Karpas-422 (cell line): ENCODE results near the gene FKBP15. TPM values are rescaled to one million over a fixed set of nuclear protein-coding genes. Genes with fewer than 3 reads are reported as not detected.
A peak's percentile ranks its signal among the peaks of the same experiment; 100 is the strongest.

Experiments used
- DNase-seq: peaks from one replicate; pipeline ENCODE4 v3.0.0-alpha.2; 2015
- H2AFZ ChIP-seq: fragments of 200-600 bp; sonication (generic); 2 replicates; pipeline ENCODE4 v1.6.1; 2014; ENCODE audit warnings: antibody characterized with exemption, low read length, mixed read lengths
- H3K27ac ChIP-seq: fragments of 200-600 bp; sonication (generic); 2 replicates; pipeline ENCODE4 v1.5.1; 2014; ENCODE audit warnings: mild to moderate bottlenecking, low read length, moderate library complexity
- H3K27me3 ChIP-seq: fragments of 200-600 bp; sonication (generic); 2 replicates; pipeline ENCODE4 v1.6.1; 2014; ENCODE audit warnings: low read length, mixed read lengths
- H3K36me3 ChIP-seq: fragments of 200-600 bp; sonication (generic); 2 replicates; pipeline ENCODE4 v1.6.1; 2014; ENCODE audit warnings: low read length, mixed read lengths; ENCODE audit not compliant: insufficient read depth
- H3K4me1 ChIP-seq: fragments of 200-600 bp; sonication (generic); 2 replicates; pipeline ENCODE4 v1.6.1; 2014; ENCODE audit warnings: mild to moderate bottlenecking, low read length, mixed read lengths
- H3K4me2 ChIP-seq: fragments of 200-600 bp; sonication (generic); 2 replicates; pipeline ENCODE4 v1.6.1; 2014; ENCODE audit warnings: low read length, low read depth, mild to moderate bottlenecking; ENCODE audit not compliant: poor library complexity, severe bottlenecking
- H3K4me3 ChIP-seq: fragments of 200-600 bp; sonication (generic); 2 replicates; pipeline ENCODE4 v1.5.1; 2014; ENCODE audit warnings: mild to moderate bottlenecking, antibody characterized with exemption, low read length, mixed read lengths
- H3K79me2 ChIP-seq: fragments of 200-600 bp; sonication (generic); 2 replicates; pipeline ENCODE4 v1.6.1; 2014; ENCODE audit warnings: mild to moderate bottlenecking, low read length, mixed read lengths
- H3K9ac ChIP-seq: fragments of 200-600 bp; sonication (generic); 2 replicates; pipeline ENCODE4 v1.6.0; 2014; ENCODE audit warnings: low read length
- H3K9me2 ChIP-seq: fragments of 200-600 bp; sonication (generic), shearing (Covaris generic); replicated peaks from 2 replicates; pipeline ENCODE4 v1.6.0; 2014; ENCODE audit warnings: mild to moderate bottlenecking, low read length, moderate library complexity; ENCODE audit not compliant: insufficient read depth
- H3K9me3 ChIP-seq: fragments of 300-700, 200-600 bp; sonication (generic); 2 replicates; pipeline ENCODE4 v1.6.1; 2014; ENCODE audit warnings: low read length, mixed read lengths
- H4K20me1 ChIP-seq: fragments of 200-600 bp; sonication (generic); 2 replicates; pipeline ENCODE4 v1.6.1; 2014; ENCODE audit warnings: mild to moderate bottlenecking, antibody characterized with exemption, low read length, low read depth; ENCODE audit not compliant: insufficient read depth
- total RNA-seq: library from RNA; depleted of rRNA; stranded (reverse); fragments of >200 nt; shearing (Covaris generic); gene quantifications from 2 replicates; pipeline ENCODE4 v1.2.3, GENCODE V29; 2014; ENCODE audit warnings: low replicate concordance

The FKBP15 gene
- total RNA-seq, 1 experiment from 2014 or later, result 65.1 TPM

GRCh38 chr9:113158446-113158845 lies 62.6 kb downstream of the FKBP15 start:
- Histone ChIP-seq H3K79me2 (no peaks in the 10 kb centered on the region), H3K27ac (no peak overlapping the region)
- no peak for DNase-seq

DNA sequence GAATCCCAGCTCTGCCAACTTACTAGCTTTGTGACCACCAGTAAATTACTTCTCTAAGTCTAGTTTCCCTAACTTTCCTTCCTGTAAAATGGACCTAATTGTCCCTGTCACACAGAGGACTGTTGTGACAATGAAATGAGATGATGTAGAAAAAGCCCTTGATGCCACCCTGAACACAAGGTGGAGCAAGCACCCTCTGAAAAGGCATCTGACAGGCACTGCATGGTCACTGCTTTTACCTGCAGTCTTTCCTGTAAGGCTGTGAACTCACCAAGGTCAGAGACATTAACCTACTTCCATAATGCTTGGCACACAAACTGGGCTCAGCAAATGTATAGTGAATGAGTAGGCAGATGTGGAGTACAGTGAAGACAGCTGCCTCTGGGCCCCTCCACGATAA lies 64.2 kb downstream of the FKBP15 start:
- H3K79me2 ChIP-seq, result no peaks in the 10 kb centered on the region
- no peaks in the 10 kb centered on the region for H3K27me3 ChIP-seq
- H4K20me1 ChIP-seq, result no peaks in the 10 kb centered on the region
- no peaks in the 10 kb centered on the region for H3K9me2 ChIP-seq
- no peak overlapping the region for H3K4me3 ChIP-seq
- DNase-seq, result peak; percentile 65
- no peak overlapping the region for H3K27ac ChIP-seq
- H2AFZ ChIP-seq, result no peak overlapping the region
- H3K36me3 ChIP-seq, result peaks cover 5% of the 10 kb centered on the region; the same call in 1 of the 2 replicates
- H3K9ac ChIP-seq, result no peak overlapping the region
- no peaks in the 10 kb centered on the region for H3K9me3 ChIP-seq
- peaks cover 23% of the 10 kb centered on the region for H3K4me1 ChIP-seq
- peak overlapping the region; percentile 5 for H3K4me2 ChIP-seq

More at GRCh38 chr9:113158446-113158845, 62.6 kb downstream of the FKBP15 start:
- Histone ChIP-seq H3K27me3 (no peaks in the 10 kb centered on the region), H3K9ac (no peak overlapping the region), H3K36me3 (peaks cover 20% of the 10 kb centered on the region; the same call in 1 of the 2 replicates), H3K4me3 (no peak overlapping the region), H3K9me2 (no peaks in the 10 kb centered on the region), H3K4me1 (peaks cover 17% of the 10 kb centered on the region), H2AFZ (no peak overlapping the region), H3K4me2 (no peak overlapping the region), H3K9me3 (no peaks in the 10 kb centered on the region), H4K20me1 (no peaks in the 10 kb centered on the region)

- H4K20me1 ChIP-seq, result no peaks in the 10 kb centered on the region
- H3K36me3 ChIP-seq, result 0 out of 2 replicates have a peak, but pooled peaks cover 4% of the 10 kb centered on the region
- peaks cover 28% of the 10 kb centered on the region for H3K4me1 ChIP-seq
- peak; percentile 49 for DNase-seq
- no peaks in the 10 kb centered on the region for H3K9me2 ChIP-seq
- H3K27ac ChIP-seq, result no peak overlapping the region
- no peak overlapping the region for H3K4me3 ChIP-seq
- H3K4me2 ChIP-seq, result peak overlapping the region; percentile 5
- H3K79me2 ChIP-seq, result no peaks in the 10 kb centered on the region
- no peak overlapping the region for H3K9ac ChIP-seq
- no peaks in the 10 kb centered on the region for H3K9me3 ChIP-seq
- H2AFZ ChIP-seq, result no peak overlapping the region
- H3K27me3 ChIP-seq, result no peaks in the 10 kb centered on the region
These were observed 65.0 kb downstream of the FKBP15 start for GRCh38 chr9:113155911-113156588.

DNA sequence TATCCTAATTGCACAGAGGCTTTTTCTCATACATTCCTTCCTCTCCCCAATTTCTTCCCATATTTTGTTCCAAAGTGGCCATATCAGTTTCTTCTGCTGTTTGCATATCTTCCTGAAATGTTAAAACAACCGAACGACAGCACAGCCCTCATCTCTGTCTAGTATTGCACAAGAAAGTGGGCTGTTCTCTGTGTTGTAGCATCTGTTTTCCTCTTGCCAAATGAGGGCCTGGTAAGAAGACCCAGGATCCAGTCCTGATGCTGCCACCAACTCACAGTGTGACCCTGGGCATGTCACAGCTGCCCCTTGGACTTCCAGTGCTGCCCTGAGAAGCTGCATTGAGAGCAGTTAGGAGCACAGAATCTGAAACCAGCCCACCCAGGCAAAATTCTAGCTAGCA lies 66.1 kb downstream of the FKBP15 start:
- H3K27me3 ChIP-seq, result no peaks in the 10 kb centered on the region
- no peak for DNase-seq
- no peaks in the 10 kb centered on the region for H3K9me3 ChIP-seq
- no peaks in the 10 kb centered on the region for H3K9me2 ChIP-seq
- no peak overlapping the region for H2AFZ ChIP-seq
- H3K36me3 ChIP-seq, result no peaks in the 10 kb centered on the region
- no peak overlapping the region for H3K4me2 ChIP-seq
- H4K20me1 ChIP-seq, result no peaks in the 10 kb centered on the region
- H3K27ac ChIP-seq, result no peak overlapping the region
- H3K4me3 ChIP-seq, result no peak overlapping the region
- peaks cover 34% of the 10 kb centered on the region for H3K4me1 ChIP-seq
- H3K79me2 ChIP-seq, result no peaks in the 10 kb centered on the region
- H3K9ac ChIP-seq, result no peak overlapping the region

GRCh38 chr9:113154471-113154870 lies 66.6 kb downstream of the FKBP15 start:
- Histone ChIP-seq H3K27me3 (no peaks in the 10 kb centered on the region), H3K9me2 (no peaks in the 10 kb centered on the region), H3K9ac (no peak overlapping the region), H3K79me2 (no peaks in the 10 kb centered on the region), H3K4me1 (peaks cover 34% of the 10 kb centered on the region), H3K4me2 (no peak overlapping the region), H3K4me3 (no peak overlapping the region), H3K9me3 (no peaks in the 10 kb centered on the region), H3K36me3 (no peaks in the 10 kb centered on the region), H4K20me1 (no peaks in the 10 kb centered on the region), H3K27ac (no peak overlapping the region), H2AFZ (no peak overlapping the region)
- no peak for DNase-seq

DNA sequence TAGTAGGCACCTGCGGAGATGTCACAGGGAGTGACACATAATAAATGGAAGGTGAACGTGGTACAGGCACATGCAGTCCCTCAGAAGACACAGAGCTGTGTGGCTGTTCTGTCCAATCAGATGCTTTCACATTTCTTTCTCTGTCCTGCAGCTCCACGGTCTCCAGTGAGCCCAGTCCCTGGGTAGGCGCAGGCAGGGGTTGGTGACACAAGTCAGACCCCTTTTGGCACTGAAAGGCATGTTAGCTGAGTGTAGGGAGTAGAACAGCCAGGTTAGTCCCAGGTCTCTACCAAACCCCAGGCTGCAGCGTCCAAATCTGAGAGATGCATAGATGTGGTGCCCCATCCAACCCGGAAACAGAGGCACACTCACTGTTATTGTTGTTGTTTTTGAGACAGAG lies 67.5 kb downstream of the FKBP15 start:
- H2AFZ ChIP-seq, result no peak overlapping the region
- H3K9me3 ChIP-seq, result no peaks in the 10 kb centered on the region
- H3K9ac ChIP-seq, result no peak overlapping the region
- no peak for DNase-seq
- no peaks in the 10 kb centered on the region for H3K9me2 ChIP-seq
- no peak overlapping the region for H3K4me3 ChIP-seq
- no peaks in the 10 kb centered on the region for H4K20me1 ChIP-seq
- no peak overlapping the region for H3K4me2 ChIP-seq
- H3K36me3 ChIP-seq, result no peaks in the 10 kb centered on the region
- H3K4me1 ChIP-seq, result peaks cover 34% of the 10 kb centered on the region
- H3K27ac ChIP-seq, result no peak overlapping the region
- H3K27me3 ChIP-seq, result no peaks in the 10 kb centered on the region
- no peaks in the 10 kb centered on the region for H3K79me2 ChIP-seq

DNA sequence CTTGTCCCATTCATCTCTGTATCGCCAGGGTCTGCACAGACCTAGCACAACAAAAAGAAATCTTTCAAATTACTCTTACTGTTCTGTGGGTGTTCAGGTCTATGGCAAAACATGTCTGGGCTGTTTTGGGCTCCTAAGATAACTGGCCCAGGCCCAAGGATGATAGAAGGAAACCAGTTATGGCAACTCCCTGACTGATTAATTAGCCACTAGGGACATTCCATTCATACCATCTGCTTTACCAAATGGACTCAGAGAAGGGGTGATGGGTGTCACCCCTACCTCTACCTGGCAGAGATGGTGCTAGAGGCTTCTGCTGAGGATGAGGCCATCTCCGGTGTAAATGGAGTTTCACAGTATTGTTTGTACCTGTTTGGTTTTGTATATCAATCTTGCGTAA lies 68.4 kb downstream of the FKBP15 start:
- H3K4me2 ChIP-seq, result no peak overlapping the region

GRCh38 chr9:113151696-113152630 lies 69.1 kb downstream of the FKBP15 start:
- Histone ChIP-seq H3K9me2 (no peaks in the 10 kb centered on the region), H3K4me1 (peaks cover 29% of the 10 kb centered on the region), H3K79me2 (no peaks in the 10 kb centered on the region), H2AFZ (no peak overlapping the region), H3K4me2 (peak overlapping the region; percentile 93), H3K27me3 (no peaks in the 10 kb centered on the region), H3K36me3 (no peaks in the 10 kb centered on the region), H4K20me1 (no peaks in the 10 kb centered on the region), H3K9me3 (no peaks in the 10 kb centered on the region), H3K9ac (no peak overlapping the region), H3K4me3 (peak overlapping the region; percentile 80; the same call in 1 of the 2 replicates), H3K27ac (no peak overlapping the region)
- DNase-seq, result no peak

More for the DNA sequence above, 68.4 kb downstream of the FKBP15 start:
- Histone ChIP-seq H2AFZ (no peak overlapping the region), H4K20me1 (no peaks in the 10 kb centered on the region), H3K27me3 (no peaks in the 10 kb centered on the region), H3K4me1 (peaks cover 34% of the 10 kb centered on the region), H3K79me2 (no peaks in the 10 kb centered on the region), H3K9me3 (no peaks in the 10 kb centered on the region), H3K4me3 (no peak overlapping the region), H3K9ac (no peak overlapping the region), H3K9me2 (no peaks in the 10 kb centered on the region), H3K36me3 (no peaks in the 10 kb centered on the region), H3K27ac (no peak overlapping the region)
- no peak for DNase-seq
